T-helper 1 cell treated with Interleukin-12 subunit alpha and Interleukin-12 subunit beta and Interleukin-4 antibody, amounts not matched to agents 30 ng/mL and 1 ng/mL, for 36 hours (primary cell): ENCODE data around the gene KRT85. TPM values are rescaled to one million over a fixed set of nuclear protein-coding genes. Genes with fewer than 3 reads are reported as not detected.

Experiments
- intact Hi-C: fragments of 100-400 bp; cut with micrococcal nuclease; formaldehyde crosslinking; loops from one replicate; pipeline ENCODE4 v1.15.1; 2024
- total RNA-seq: library from RNA; stranded (reverse); gene quantifications from 2 replicates; pipeline ENCODE4 v1.2.3, GENCODE V29; 2022

KRT85 gene
- total RNA-seq, 1 donor from 2014 or later, result not detected

GRCh38 chr12:52395761-52396434, 28.6 kb upstream of the KRT85 start:
- intact Hi-C loops, result no loop called here

GRCh38 chr12:52394836-52395405, 27.6 kb upstream of the KRT85 start:
- intact Hi-C loops, result no loop called here

- intact Hi-C loops, result no loop called here
Measured at GRCh38 chr12:52392465-52393007, 25.3 kb upstream of the KRT85 start.

GRCh38 chr12:52391618-52392002, 24.3 kb upstream of the KRT85 start:
- intact Hi-C loops, result no loop called here

GRCh38 chr12:52390739-52391617, 23.7 kb upstream of the KRT85 start:
- intact Hi-C loops, result no loop called here

GRCh38 chr12:52389313-52390207, 22.3 kb upstream of the KRT85 start:
- intact Hi-C loops, result no loop called here

- intact Hi-C loops, result no loop called here
Measured at GRCh38 chr12:52387859-52388258, 20.6 kb upstream of the KRT85 start.

GRCh38 chr12:52385226-52385702, 18.0 kb upstream of the KRT85 start, which contains the start of gene KRT84:
Gene KRT84, minus strand, starts transcription at chr12:52385652. Its CDS starts 67 bp downstream, at chr12:52385585.
- intact Hi-C loops, result no loop called here

GRCh38 chr12:52383331-52383730, 16.1 kb upstream of the KRT85 start:
- intact Hi-C loops, result no loop called here

GRCh38 chr12:52382854-52383253, 15.6 kb upstream of the KRT85 start:
- intact Hi-C loops, result no loop called here

GRCh38 chr12:52381206-52381605, 13.9 kb upstream of the KRT85 start:
- intact Hi-C loops, result no loop called here

GRCh38 chr12:52380271-52380694, 13.0 kb upstream of the KRT85 start:
- intact Hi-C loops, result no loop called here

- intact Hi-C loops, result no loop called here
Measured at GRCh38 chr12:52379536-52379935, 12.3 kb upstream of the KRT85 start.

GRCh38 chr12:52378091-52378490, 10.8 kb upstream of the KRT85 start:
- intact Hi-C loops, result no loop called here

- intact Hi-C loops, result no loop called here
Measured at GRCh38 chr12:52377266-52377665, 10.0 kb upstream of the KRT85 start.

- intact Hi-C loops, result loop anchor here (1.0 to 2.0 kb wide), 6 partner anchors 135 to 609 kb away; no protein-coding TSS in a partner anchor
Measured at GRCh38 chr12:52372216-52373154, 5.2 kb upstream of the KRT85 start.

GRCh38 chr12:52371716-52372115, 4.4 kb upstream of the KRT85 start:
- intact Hi-C loops, result loop anchor here (1.0 to 2.0 kb wide), 6 partner anchors 136 to 610 kb away; no protein-coding TSS in a partner anchor

GRCh38 chr12:52370926-52371608, 3.8 kb upstream of the KRT85 start:
- intact Hi-C loops, result no loop called here

GRCh38 chr12:52369809-52370208, 2.5 kb upstream of the KRT85 start:
- intact Hi-C loops, result no loop called here
